ENCODE results near the gene SFRP2.

SFRP2 gene

GRCh38 chr4:153792618-153793247, 3.9 kb upstream of the SFRP2 start:
- no peak for DNase-seq

- peak; percentile 31 for DNase-seq
These were observed 3.1 kb upstream of the SFRP2 start for GRCh38 chr4:153791746-153792617.

- DNase-seq = peak; percentile 40
These were observed 2.2 kb upstream of the SFRP2 start for GRCh38 chr4:153790962-153791551.

GRCh38 chr4:153790500-153790865, 1.6 kb upstream of the SFRP2 start:
- no peak for DNase-seq

GRCh38 chr4:153789741-153790499, 1.0 kb upstream of the SFRP2 start:
- no peak for DNase-seq

GRCh38 chr4:153788051-153788412, 851 bp downstream of the SFRP2 start:
- no peak for DNase-seq

- no peak for DNase-seq
These were observed 1.3 kb downstream of the SFRP2 start for GRCh38 chr4:153787575-153787974.

- DNase-seq = no peak
These were observed 1.8 kb downstream of the SFRP2 start for GRCh38 chr4:153787061-153787560.

- DNase-seq = no peak
These were observed 2.8 kb downstream of the SFRP2 start for GRCh38 chr4:153785910-153786721.

GRCh38 chr4:153784166-153784699, 4.7 kb downstream of the SFRP2 start:
- DNase-seq = no peak

GRCh38 chr4:153782581-153782980, 6.3 kb downstream of the SFRP2 start:
- DNase-seq = no peak

- no peak for DNase-seq
These were observed 7.0 kb downstream of the SFRP2 start for GRCh38 chr4:153781717-153782416.

GRCh38 chr4:153781280-153781679, 7.6 kb downstream of the SFRP2 start:
- DNase-seq = no peak

GRCh38 chr4:153780876-153781275, 8.0 kb downstream of the SFRP2 start:
- DNase-seq = no peak

GRCh38 chr4:153780221-153780620, 8.7 kb downstream of the SFRP2 start:
- DNase-seq = no peak

GRCh38 chr4:153778383-153778782, 10.5 kb downstream of the SFRP2 start:
- no peak for DNase-seq

- DNase-seq = no peak
These were observed 11.5 kb downstream of the SFRP2 start for GRCh38 chr4:153777421-153777820.

- no peak for DNase-seq
These were observed 12.3 kb downstream of the SFRP2 start for GRCh38 chr4:153776601-153777000.

GRCh38 chr4:153773236-153773690, 15.6 kb downstream of the SFRP2 start:
- no peak for DNase-seq

GRCh38 chr4:153771046-153771445, 17.8 kb downstream of the SFRP2 start:
- no peak for DNase-seq

GRCh38 chr4:153766758-153767157, 22.1 kb downstream of the SFRP2 start:
- no peak for DNase-seq

All from stimulated activated CD4-positive, alpha-beta T cell treated with anti-CD3 and anti-CD28 coated beads, Interleukin-4, amount 100 ng/mL, for 1 hour (primary cell).